Measurements from ENCODE around the gene BANK1.

DNA sequence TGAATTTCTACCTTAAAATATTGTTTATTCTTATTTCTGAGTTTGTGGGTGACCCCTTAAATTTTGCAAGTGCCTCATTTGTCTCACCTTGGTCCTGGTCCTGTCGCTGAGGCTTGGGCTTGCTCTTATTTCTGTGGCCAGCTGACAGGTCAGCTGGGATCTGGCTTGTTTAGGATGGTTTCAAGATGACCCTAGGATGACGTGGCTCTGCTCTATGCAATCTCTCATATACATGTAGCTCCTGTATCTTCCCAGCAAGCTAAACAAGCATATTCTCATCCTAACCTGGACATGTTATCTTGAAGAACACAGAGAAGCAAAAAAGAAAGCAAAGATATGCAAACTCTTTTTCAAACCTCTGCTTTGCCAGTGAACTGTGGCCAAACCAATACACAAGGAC, 158.4 kb downstream of the BANK1 start:
- TF ChIP-seq ZFP3 (CRISPR knock-in tag; IDR thresholded peaks at IDR 0.05) (no peak), BACH2 (CRISPR knock-in tag; IDR thresholded peaks at IDR 0.05; ENCODE audit: borderline replicate concordance) (no peak)
